ENCODE data around the gene FAM171A2. TPM values are rescaled to one million over a fixed set of nuclear protein-coding genes. Genes with fewer than 3 reads are reported as not detected.
"Not testable (repeated sequence)": the region's sequence is repeated elsewhere in the genome, so short reads cannot be mapped to it uniquely, and the experiment has no call there.

FAM171A2 gene
- total and polyA plus RNA-seq, 4 donors = 0.05 to 2.0 (median 0.45) TPM; not detected in 1

DNA sequence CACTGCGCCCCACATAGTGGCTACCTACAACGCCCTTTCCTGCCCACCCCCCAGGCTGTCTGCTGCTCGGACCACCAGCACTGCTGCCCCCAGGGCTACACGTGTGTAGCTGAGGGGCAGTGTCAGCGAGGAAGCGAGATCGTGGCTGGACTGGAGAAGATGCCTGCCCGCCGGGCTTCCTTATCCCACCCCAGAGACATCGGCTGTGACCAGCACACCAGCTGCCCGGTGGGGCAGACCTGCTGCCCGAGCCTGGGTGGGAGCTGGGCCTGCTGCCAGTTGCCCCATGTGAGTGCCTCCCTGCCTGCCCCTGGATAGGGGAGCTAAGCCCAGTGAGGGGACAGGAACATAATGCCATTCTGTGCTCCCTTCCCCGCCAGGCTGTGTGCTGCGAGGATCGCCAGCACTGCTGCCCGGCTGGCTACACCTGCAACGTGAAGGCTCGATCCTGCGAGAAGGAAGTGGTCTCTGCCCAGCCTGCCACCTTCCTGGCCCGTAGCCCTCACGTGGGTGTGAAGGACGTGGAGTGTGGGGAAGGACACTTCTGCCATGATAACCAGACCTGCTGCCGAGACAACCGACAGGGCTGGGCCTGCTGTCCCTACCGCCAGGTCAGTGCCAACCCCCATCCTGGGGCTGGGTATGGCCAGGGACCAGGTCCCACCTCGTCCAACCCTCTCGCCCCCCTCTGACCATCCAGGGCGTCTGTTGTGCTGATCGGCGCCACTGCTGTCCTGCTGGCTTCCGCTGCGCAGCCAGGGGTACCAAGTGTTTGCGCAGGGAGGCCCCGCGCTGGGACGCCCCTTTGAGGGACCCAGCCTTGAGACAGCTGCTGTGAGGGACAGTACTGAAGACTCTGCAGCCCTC lies 11.5 kb downstream of the FAM171A2 start:
- intact Hi-C loops (cut with DNase I) = no loop called here
- 83 to 84% methylated on average over 36 of the region's 36 CpGs for WGBS, 2 donors
- no peak overlapping the region for H3K27ac ChIP-seq (ENCODE audit: low read depth in 1 of 2, low read length in 2 of 2)

DNA sequence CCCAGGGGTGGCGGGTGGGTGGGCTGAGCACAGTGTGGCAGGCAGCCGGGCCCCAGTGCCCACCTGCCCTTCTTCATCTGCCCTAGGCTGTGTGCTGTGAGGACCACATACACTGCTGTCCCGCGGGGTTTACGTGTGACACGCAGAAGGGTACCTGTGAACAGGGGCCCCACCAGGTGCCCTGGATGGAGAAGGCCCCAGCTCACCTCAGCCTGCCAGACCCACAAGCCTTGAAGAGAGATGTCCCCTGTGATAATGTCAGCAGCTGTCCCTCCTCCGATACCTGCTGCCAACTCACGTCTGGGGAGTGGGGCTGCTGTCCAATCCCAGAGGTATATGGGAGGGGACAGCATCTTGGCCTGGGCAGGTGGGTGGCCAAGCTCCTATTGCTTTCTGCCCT lies 12.2 kb downstream of the FAM171A2 start:
- WGBS, 2 donors = 87% methylated on average over 8 of the region's 8 CpGs
- no peak overlapping the region for H3K27ac ChIP-seq (ENCODE audit: low read depth in 1 of 2, low read length in 2 of 2)
- no peaks in the 10 kb centered on the region for H3K27me3 ChIP-seq (ENCODE audit: control insufficient read depth in 1 of 2, insufficient read depth in 2 of 2, low read length in 1 of 2)
- no peak for ATAC-seq (ENCODE audit: low FRiP score)
- intact Hi-C loops (cut with DNase I) = no loop called here
- no peaks in the 10 kb centered on the region for H3K9me3 ChIP-seq (ENCODE audit: control insufficient read depth, low read length)
- H3K4me1 ChIP-seq (ENCODE audit: control insufficient read depth in 1 of 2, insufficient read depth in 2 of 2, low read length in 2 of 2) = no peaks in the 10 kb centered on the region
- no peaks in the 10 kb centered on the region for H3K36me3 ChIP-seq (ENCODE audit: control insufficient read depth in 1 of 2, insufficient read depth in 2 of 2, low read length in 1 of 2)
- no peak overlapping the region for H3K4me3 ChIP-seq (ENCODE audit: low read length in 2 of 2)
- DNase-seq = peak in 1 of 2 donors; percentile 18

More for the DNA sequence above, 11.5 kb downstream of the FAM171A2 start:
- Histone ChIP-seq H3K9me3 (ENCODE audit: control insufficient read depth, low read length) (no peaks in the 10 kb centered on the region), H3K4me3 (ENCODE audit: low read length in 2 of 2) (no peak overlapping the region), H3K36me3 (ENCODE audit: control insufficient read depth in 1 of 2, insufficient read depth in 2 of 2, low read length in 1 of 2) (no peaks in the 10 kb centered on the region), H3K27me3 (ENCODE audit: control insufficient read depth in 1 of 2, insufficient read depth in 2 of 2, low read length in 1 of 2) (no peaks in the 10 kb centered on the region), H3K4me1 (ENCODE audit: control insufficient read depth in 1 of 2, insufficient read depth in 2 of 2, low read length in 2 of 2) (no peaks in the 10 kb centered on the region)
- peak in 1 of 2 donors; percentile 49 for DNase-seq
- ATAC-seq (ENCODE audit: low FRiP score) = no peak

DNA sequence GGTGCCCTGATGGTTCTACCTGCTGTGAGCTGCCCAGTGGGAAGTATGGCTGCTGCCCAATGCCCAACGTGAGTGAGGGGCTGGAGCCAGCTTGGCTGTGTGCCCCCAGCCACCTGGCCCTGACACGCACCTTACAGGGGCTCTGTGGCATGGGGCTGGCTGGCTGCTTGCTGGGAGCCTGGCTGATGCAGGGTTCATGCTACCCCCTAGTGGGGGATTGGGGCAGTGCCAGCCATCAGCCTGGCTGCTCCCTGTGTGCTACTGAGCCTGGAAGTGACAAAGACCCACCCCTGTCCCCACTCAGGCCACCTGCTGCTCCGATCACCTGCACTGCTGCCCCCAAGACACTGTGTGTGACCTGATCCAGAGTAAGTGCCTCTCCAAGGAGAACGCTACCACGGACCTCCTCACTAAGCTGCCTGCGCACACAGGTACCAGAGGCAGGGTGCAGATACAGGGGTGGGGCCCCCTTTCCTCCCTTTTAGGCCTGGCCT lies 12.9 kb downstream of the FAM171A2 start:
- intact Hi-C loops (cut with DNase I) = no loop called here
- Histone ChIP-seq H3K27me3 (ENCODE audit: control insufficient read depth in 1 of 2, insufficient read depth in 2 of 2, low read length in 1 of 2) (no peaks in the 10 kb centered on the region), H3K4me1 (ENCODE audit: control insufficient read depth in 1 of 2, insufficient read depth in 2 of 2, low read length in 2 of 2) (no peaks in the 10 kb centered on the region), H3K27ac (ENCODE audit: low read depth in 1 of 2, low read length in 2 of 2) (no peak overlapping the region), H3K4me3 (ENCODE audit: low read length in 2 of 2) (no peak overlapping the region), H3K36me3 (ENCODE audit: control insufficient read depth in 1 of 2, insufficient read depth in 2 of 2, low read length in 1 of 2) (no peaks in the 10 kb centered on the region), H3K9me3 (ENCODE audit: control insufficient read depth, low read length) (no peaks in the 10 kb centered on the region)
- DNase-seq (peak; percentile 68 to 87), ATAC-seq (ENCODE audit: low FRiP score) (peak; percentile 47)
- 66% methylated on average over 6 of the region's 6 CpGs for WGBS, 2 donors

DNA sequence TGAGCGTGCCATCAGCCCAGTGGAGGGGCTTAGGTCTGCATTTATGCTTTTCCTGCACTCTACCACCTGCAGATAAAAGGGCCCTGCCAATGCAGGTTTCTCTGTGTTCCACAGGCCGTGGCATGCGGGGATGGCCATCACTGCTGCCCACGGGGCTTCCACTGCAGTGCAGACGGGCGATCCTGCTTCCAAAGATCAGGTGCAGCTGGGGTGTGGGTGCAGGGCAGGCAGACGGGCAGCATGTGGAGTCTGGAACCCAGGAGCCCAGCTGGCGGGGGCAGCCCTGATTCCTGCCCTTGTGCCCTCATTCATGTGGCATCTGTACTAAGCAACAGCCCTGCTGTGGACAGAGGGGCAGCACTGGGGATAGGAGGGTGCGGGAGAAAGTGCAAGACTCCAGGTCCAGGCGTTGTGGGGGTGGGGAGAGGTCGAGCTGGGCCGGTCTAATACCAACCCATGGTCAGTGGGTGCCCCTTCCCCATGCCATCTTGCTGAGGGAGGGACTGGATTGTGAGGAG lies 14.0 kb downstream of the FAM171A2 start:
- intact Hi-C loops (cut with DNase I) = loop anchor here in 1 of 2 donors (10.0 kb wide), 1 partner anchor 955 kb away; the partner anchor contains the start of gene ARL4D
- ATAC-seq (ENCODE audit: low FRiP score) = no peak
- Histone ChIP-seq H3K27me3 (ENCODE audit: control insufficient read depth in 1 of 2, insufficient read depth in 2 of 2, low read length in 1 of 2) (no peaks in the 10 kb centered on the region), H3K27ac (ENCODE audit: low read depth in 1 of 2, low read length in 2 of 2) (no peak overlapping the region), H3K9me3 (ENCODE audit: control insufficient read depth, low read length) (no peaks in the 10 kb centered on the region), H3K36me3 (ENCODE audit: control insufficient read depth in 1 of 2, insufficient read depth in 2 of 2, low read length in 1 of 2) (no peaks in the 10 kb centered on the region), H3K4me3 (ENCODE audit: low read length in 2 of 2) (no peak overlapping the region), H3K4me1 (ENCODE audit: control insufficient read depth in 1 of 2, insufficient read depth in 2 of 2, low read length in 2 of 2) (no peaks in the 10 kb centered on the region)
- 84 to 86% methylated on average over 12 of the region's 12 CpGs for WGBS, 2 donors
- DNase-seq = peak in 1 of 2 donors; percentile 42

DNA sequence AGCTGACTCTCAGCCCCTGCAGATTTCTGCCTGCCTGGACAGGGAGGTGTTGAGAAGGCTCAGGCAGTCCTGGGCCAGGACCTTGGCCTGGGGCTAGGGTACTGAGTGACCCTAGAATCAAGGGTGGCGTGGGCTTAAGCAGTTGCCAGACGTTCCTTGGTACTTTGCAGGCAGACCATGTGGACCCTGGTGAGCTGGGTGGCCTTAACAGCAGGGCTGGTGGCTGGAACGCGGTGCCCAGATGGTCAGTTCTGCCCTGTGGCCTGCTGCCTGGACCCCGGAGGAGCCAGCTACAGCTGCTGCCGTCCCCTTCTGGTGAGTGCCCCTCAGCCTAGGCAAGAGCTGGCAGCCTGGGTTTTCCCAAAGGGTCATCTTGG lies 14.7 kb downstream of the FAM171A2 start:
- H3K36me3 ChIP-seq (ENCODE audit: control insufficient read depth in 1 of 2, insufficient read depth in 2 of 2, low read length in 1 of 2) = no peaks in the 10 kb centered on the region
- no peak overlapping the region for H3K27ac ChIP-seq (ENCODE audit: low read depth in 1 of 2, low read length in 2 of 2)
- H3K27me3 ChIP-seq (ENCODE audit: control insufficient read depth in 1 of 2, insufficient read depth in 2 of 2, low read length in 1 of 2) = no peaks in the 10 kb centered on the region
- H3K4me1 ChIP-seq (ENCODE audit: control insufficient read depth in 1 of 2, insufficient read depth in 2 of 2, low read length in 2 of 2) = peaks cover 0 to 3% of the 10 kb centered on the region in 2 donors
- intact Hi-C loops (cut with DNase I) = loop anchor here in 1 of 2 donors (10.0 kb wide), 1 partner anchor 954 kb away; the partner anchor contains the start of gene ARL4D
- ATAC-seq (ENCODE audit: low FRiP score) (no peak), DNase-seq (peak in 1 of 2 donors; percentile 37)
- WGBS, 2 donors = 85% methylated on average over 6 of the region's 6 CpGs
- H3K9me3 ChIP-seq (ENCODE audit: control insufficient read depth, low read length) = no peaks in the 10 kb centered on the region
- no peak overlapping the region for H3K4me3 ChIP-seq (ENCODE audit: low read length in 2 of 2)

DNA sequence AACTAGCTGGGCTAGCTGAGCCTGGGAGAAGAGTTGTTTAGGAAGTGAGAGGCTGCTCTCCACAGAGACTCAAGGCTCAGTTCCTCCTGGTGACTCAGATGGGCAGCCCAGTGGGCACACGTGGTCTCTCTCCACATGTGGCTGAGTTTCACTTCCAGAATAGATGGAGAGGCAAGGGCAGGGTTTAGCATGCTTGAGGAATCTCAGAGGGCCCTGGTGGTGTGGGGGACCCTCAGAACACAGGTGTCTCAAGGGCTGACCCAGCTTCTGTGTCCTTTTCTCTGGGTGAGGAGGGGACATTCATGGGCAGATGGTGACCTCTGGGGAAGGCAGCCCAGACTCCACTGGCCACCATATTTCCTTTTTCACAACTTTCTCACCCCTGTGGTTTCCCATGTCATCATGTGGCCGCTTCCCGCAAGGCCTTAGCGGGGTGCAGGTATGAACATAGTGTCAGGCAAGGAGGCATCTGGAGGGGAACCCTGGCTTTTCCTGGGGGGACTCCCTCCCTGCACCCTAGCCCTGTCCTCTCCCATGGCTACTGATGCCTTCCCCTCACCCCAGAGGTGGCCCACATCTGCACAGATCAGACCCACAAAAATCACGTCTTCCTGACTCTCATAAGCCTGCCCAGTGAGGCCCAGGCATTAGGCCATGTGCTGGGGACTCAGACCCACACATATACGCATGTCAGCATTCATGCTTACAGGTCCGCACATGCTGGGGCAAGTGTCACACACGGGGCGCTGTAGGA lies 15.2 kb downstream of the FAM171A2 start:
- Histone ChIP-seq H3K4me3 (ENCODE audit: low read length in 2 of 2) (no peak overlapping the region), H3K27me3 (ENCODE audit: control insufficient read depth in 1 of 2, insufficient read depth in 2 of 2, low read length in 1 of 2) (no peaks in the 10 kb centered on the region), H3K4me1 (ENCODE audit: control insufficient read depth in 1 of 2, insufficient read depth in 2 of 2, low read length in 2 of 2) (peaks cover 0 to 3% of the 10 kb centered on the region in 2 donors), H3K36me3 (ENCODE audit: control insufficient read depth in 1 of 2, insufficient read depth in 2 of 2, low read length in 1 of 2) (no peaks in the 10 kb centered on the region), H3K9me3 (ENCODE audit: control insufficient read depth, low read length) (no peaks in the 10 kb centered on the region), H3K27ac (ENCODE audit: low read depth in 1 of 2, low read length in 2 of 2) (no peak overlapping the region)
- 77 to 79% methylated on average over 9 of the region's 9 CpGs for WGBS, 2 donors
- ATAC-seq (ENCODE audit: low FRiP score) (no peak), DNase-seq (peak in 1 of 2 donors; percentile 78)
- intact Hi-C loops (cut with DNase I) = loop anchor here in 1 of 2 donors (10.0 kb wide), 1 partner anchor 954 kb away; the partner anchor contains the start of gene ARL4D

DNA sequence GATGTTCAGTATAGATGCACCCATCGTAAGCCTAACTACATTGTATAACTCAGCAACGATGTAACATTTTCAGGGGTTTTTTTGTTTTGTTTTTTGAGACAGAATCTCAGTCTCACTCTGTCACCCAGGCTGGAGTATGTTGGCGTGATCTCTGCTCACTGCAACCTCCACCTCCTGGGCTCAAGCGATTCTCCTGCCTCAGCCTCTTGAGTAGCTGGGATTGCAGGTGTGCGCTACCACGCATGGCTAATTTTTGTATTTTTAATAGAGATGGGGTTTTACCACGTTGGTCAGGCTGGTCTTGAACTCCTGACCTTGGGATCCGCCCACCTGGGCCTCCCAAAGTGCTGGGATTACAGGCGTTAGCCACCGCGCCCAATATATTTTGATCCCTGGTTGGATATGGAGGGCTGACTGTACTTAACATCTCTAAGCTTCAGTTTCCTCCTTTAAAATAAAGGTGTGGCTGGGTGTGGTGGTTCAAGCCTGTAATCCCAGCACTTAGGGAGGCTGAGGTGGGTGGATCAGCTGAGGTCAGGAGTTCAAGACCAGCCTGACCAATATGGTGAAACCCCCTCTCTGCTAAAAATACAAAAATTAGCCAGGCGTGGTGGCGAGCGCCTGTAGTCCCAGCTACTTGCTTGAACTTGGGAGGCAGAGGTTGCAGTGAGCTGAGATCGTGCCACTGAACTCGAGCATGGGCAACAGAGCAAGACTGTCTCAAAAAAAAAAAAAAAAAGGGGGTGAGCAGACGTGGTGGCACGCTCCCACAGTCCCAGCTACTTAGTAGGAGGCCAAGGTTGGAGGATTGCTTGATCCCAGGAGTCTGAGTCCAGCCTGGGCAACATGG lies 16.2 kb downstream of the FAM171A2 start:
- not testable (repeated sequence) for H3K4me3 ChIP-seq (ENCODE audit: low read length in 2 of 2); H3K27me3 ChIP-seq (ENCODE audit: control insufficient read depth in 1 of 2, insufficient read depth in 2 of 2, low read length in 1 of 2); H3K9me3 ChIP-seq (ENCODE audit: control insufficient read depth, low read length); ATAC-seq (ENCODE audit: low FRiP score); H3K36me3 ChIP-seq (ENCODE audit: control insufficient read depth in 1 of 2, insufficient read depth in 2 of 2, low read length in 1 of 2); H3K27ac ChIP-seq (ENCODE audit: low read depth in 1 of 2, low read length in 2 of 2); H3K4me1 ChIP-seq (ENCODE audit: control insufficient read depth in 1 of 2, insufficient read depth in 2 of 2, low read length in 2 of 2)
- intact Hi-C loops (cut with DNase I) = loop anchor here in 1 of 2 donors (10.0 kb wide), 1 partner anchor 953 kb away; the partner anchor contains the start of gene ARL4D
- 83 to 85% methylated on average over 18 of the region's 18 CpGs for WGBS, 2 donors
- peak in 1 of 2 donors; percentile 22 for DNase-seq

All from aorta (tissue), 5 donors.